ENCODE results near the gene CCSER1. TPM values are rescaled to one million over a fixed set of nuclear protein-coding genes. Genes with fewer than 3 reads are reported as not detected.

The CCSER1 gene
- total RNA-seq, 4 donors from 2014 or later: 4.0 to 6.0 (median 4.8) TPM

GRCh38 chr4:90317785-90318184 is 190.6 kb downstream of the CCSER1 start:
- Histone ChIP-seq H3K27ac (peak overlapping the region in 2 of 4 donors; percentile 33 to 45), H3K4me3 (no peak overlapping the region), H3K27me3 (no peaks in the 10 kb centered on the region), H3K36me3 (no peaks in the 10 kb centered on the region), H3K9me3 (peaks cover 0 to 4% (median 0%) of the 10 kb centered on the region in 4 donors), H3K4me1 (peaks cover 0 to 26% (median 3%) of the 10 kb centered on the region in 4 donors)
- WGBS, 2 donors: 23 to 26% methylated on average over 2 of the region's 2 CpGs
- no peak for TF ChIP-seq CTCF (IDR thresholded peaks at IDR 0.05)
- no peak for TF ChIP-seq POLR2A (IDR thresholded peaks at IDR 0.05)
- TF ChIP-seq EP300 (IDR thresholded peaks at IDR 0.05): no peak
- DNase-seq (ENCODE audit: low spot score in 2 of 2): no peak

DNA sequence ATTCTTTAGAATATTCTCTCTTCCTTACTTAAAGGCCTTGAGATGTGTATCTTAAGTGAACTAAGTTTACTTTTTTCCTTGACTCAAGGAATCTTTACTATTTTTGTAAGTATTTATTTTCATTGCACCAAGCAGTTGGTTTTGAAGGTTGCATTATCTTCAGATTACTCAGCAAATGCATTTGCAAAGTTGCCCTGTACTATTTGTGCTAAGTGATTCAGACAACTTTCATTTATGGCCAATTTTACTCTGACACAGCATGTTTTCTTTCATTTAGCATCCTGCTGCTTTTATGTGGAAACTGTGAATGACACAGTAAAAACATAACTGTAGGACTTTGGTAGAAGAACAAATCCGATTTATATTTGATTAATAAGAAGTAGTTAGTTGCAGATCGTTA is 191.0 kb downstream of the CCSER1 start:
- Histone ChIP-seq H3K36me3 (no peaks in the 10 kb centered on the region), H3K27ac (peak overlapping the region in 2 of 4 donors; percentile 33 to 45), H3K4me1 (peaks cover 0 to 26% (median 3%) of the 10 kb centered on the region in 4 donors), H3K27me3 (no peaks in the 10 kb centered on the region), H3K4me3 (no peak overlapping the region), H3K9me3 (peaks cover 0 to 7% (median 0%) of the 10 kb centered on the region in 4 donors)
- no peak for DNase-seq (ENCODE audit: low spot score in 2 of 2)
- TF ChIP-seq EP300 (IDR thresholded peaks at IDR 0.05) (no peak), CTCF (IDR thresholded peaks at IDR 0.05) (no peak), POLR2A (IDR thresholded peaks at IDR 0.05) (no peak)
- WGBS, 2 donors: 67 to 74% methylated on average over 2 of the region's 2 CpGs

- H3K36me3 ChIP-seq: no peaks in the 10 kb centered on the region
- DNase-seq (ENCODE audit: low spot score in 2 of 2): no peak
- no peak overlapping the region for H3K27ac ChIP-seq
- no peaks in the 10 kb centered on the region for H3K27me3 ChIP-seq
- peaks cover 0 to 4% (median 0%) of the 10 kb centered on the region in 4 donors for H3K4me1 ChIP-seq
- TF ChIP-seq CTCF (IDR thresholded peaks at IDR 0.05): no peak
- no peak for TF ChIP-seq POLR2A (IDR thresholded peaks at IDR 0.05)
- no peak for TF ChIP-seq EP300 (IDR thresholded peaks at IDR 0.05)
- WGBS, 2 donors: 15 to 18% methylated on average over 2 of the region's 2 CpGs
- no peak overlapping the region for H3K4me3 ChIP-seq
- H3K9me3 ChIP-seq: no peaks in the 10 kb centered on the region
Observed at GRCh38 chr4:90328558-90328957, 201.4 kb downstream of the CCSER1 start.

DNA sequence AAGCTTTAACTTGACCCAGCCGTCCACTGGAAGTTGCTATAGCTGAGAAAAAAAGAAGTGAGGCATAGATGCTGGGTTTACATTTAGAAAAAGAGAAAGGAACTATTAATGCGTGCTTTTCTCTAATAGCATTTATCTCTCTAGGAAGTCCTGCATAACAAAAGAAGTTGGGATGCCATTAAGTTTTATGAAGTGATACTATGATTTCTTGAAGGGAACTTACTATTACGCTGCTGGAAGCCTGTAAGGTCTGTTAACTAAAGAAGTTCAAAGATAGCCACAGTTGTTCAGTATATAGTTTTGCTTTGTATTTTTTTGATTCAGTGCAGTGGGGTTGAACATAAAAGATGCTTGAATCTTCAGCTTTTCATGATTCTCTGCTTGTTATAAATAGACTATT is 203.4 kb downstream of the CCSER1 start:
- H3K36me3 ChIP-seq: no peaks in the 10 kb centered on the region
- no peak overlapping the region for H3K27ac ChIP-seq
- 36 to 49% methylated on average over 3 of the region's 3 CpGs for WGBS, 2 donors
- no peak overlapping the region for H3K4me3 ChIP-seq
- H3K4me1 ChIP-seq: peaks cover 0 to 4% (median 0%) of the 10 kb centered on the region in 4 donors
- no peak for DNase-seq (ENCODE audit: low spot score in 2 of 2)
- no peaks in the 10 kb centered on the region for H3K27me3 ChIP-seq
- no peak for TF ChIP-seq EP300 (IDR thresholded peaks at IDR 0.05)
- no peak for TF ChIP-seq CTCF (IDR thresholded peaks at IDR 0.05)
- no peak for TF ChIP-seq POLR2A (IDR thresholded peaks at IDR 0.05)
- no peaks in the 10 kb centered on the region for H3K9me3 ChIP-seq

- no peaks in the 10 kb centered on the region for H3K36me3 ChIP-seq
- no peak overlapping the region for H3K27ac ChIP-seq
- no peak for TF ChIP-seq EP300 (IDR thresholded peaks at IDR 0.05)
- TF ChIP-seq POLR2A (IDR thresholded peaks at IDR 0.05): no peak
- no peak for TF ChIP-seq CTCF (IDR thresholded peaks at IDR 0.05)
- H3K9me3 ChIP-seq: no peaks in the 10 kb centered on the region
- no peaks in the 10 kb centered on the region for H3K27me3 ChIP-seq
- no peak for DNase-seq (ENCODE audit: low spot score in 2 of 2)
- 80 to 81% methylated on average over 3 of the region's 3 CpGs for WGBS, 2 donors
- no peak overlapping the region for H3K4me3 ChIP-seq
- no peaks in the 10 kb centered on the region for H3K4me1 ChIP-seq
Observed at GRCh38 chr4:90345549-90346215, 218.5 kb downstream of the CCSER1 start.
